ENCODE results near the gene GLIS1.

The GLIS1 gene

DNA sequence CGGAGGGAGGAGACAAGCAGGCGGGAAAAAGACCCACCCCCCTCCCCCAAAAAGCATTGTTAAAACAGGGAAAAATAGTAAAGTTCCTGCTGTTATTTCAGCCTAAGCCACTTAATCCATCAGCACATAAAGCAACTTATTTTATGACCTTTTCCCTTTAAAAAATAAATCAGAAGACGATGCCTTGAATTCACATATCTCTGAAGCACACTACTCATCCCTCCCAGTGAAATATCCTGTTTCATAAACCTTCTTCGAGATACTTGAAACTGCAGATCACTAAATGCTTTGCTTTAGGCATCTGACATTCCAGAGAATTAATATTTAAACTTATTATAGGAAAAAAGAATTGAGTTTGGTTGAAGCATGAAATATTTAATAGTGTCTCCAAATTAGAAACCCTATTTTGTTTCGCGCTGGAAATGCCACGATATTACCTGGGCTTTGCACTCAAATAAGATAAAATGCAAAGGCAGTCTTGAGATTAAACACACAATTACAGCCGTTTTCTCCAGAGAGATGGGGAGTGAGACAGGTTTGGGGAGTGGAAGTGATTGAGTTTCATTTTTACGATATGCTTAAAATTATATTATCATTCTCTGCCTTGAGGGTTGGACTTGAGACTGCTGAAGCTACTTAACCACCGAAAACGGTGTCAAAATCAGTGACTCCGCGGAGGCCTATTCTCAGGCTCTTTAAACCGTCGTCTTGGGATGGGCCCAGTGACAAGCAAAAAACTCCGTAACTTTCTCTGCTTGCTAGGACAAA lies 9.3 kb downstream of the GLIS1 start:
- no peak for DNase-seq (ENCODE audit: low read depth)
- TF ChIP-seq, protein P1, sequence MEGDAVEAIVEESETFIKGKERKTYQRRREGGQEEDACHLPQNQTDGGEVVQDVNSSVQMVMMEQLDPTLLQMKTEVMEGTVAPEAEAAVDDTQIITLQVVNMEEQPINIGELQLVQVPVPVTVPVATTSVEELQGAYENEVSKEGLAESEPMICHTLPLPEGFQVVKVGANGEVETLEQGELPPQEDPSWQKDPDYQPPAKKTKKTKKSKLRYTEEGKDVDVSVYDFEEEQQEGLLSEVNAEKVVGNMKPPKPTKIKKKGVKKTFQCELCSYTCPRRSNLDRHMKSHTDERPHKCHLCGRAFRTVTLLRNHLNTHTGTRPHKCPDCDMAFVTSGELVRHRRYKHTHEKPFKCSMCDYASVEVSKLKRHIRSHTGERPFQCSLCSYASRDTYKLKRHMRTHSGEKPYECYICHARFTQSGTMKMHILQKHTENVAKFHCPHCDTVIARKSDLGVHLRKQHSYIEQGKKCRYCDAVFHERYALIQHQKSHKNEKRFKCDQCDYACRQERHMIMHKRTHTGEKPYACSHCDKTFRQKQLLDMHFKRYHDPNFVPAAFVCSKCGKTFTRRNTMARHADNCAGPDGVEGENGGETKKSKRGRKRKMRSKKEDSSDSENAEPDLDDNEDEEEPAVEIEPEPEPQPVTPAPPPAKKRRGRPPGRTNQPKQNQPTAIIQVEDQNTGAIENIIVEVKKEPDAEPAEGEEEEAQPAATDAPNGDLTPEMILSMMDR (IDR thresholded peaks at IDR 0.05; ENCODE audit: low read depth, low read length, missing control alignments) = no peak
- H3K4me3 ChIP-seq (ENCODE audit: low read depth, low read length) = no peak overlapping the region

DNA sequence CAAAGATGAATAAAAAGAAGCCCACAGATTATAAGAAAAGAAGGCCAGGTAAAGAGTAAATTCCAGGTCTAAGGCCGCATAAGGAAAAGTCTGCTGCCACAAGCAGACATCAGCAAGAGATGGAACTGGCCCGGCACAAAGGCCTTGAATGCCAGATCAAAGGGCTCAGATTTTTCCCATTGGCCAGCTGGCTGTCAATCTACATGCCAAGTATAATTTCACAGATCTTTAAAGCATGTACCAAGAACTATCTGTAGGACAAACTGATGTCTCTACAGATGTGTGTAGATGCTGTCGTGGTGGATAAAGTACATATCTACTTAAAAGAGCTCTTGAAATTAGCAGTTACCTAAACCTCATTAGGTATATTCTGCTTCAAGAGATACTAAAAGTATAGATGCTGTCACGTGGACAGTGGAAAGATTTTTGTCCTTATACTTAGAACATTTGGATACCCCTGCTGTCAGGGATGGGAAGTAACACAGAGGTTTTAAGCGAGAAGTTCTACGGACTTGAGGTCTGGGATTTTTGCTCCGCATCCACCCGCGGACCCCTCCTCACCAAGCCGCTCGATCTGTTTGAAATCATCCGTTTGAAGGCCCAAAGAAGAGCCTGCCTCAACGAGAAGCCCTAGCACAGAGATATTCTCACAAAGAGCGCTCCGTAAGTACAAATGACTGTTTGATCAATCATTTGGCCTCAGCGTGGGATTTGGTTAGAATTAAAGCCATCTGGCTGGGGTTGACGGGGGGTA lies 10.1 kb downstream of the GLIS1 start:
- no peak for DNase-seq (ENCODE audit: low read depth)
- no peak overlapping the region for H3K4me3 ChIP-seq (ENCODE audit: low read depth, low read length)
- TF ChIP-seq, protein P1 (IDR thresholded peaks at IDR 0.05; ENCODE audit: low read depth, low read length, missing control alignments) = no peak

DNA sequence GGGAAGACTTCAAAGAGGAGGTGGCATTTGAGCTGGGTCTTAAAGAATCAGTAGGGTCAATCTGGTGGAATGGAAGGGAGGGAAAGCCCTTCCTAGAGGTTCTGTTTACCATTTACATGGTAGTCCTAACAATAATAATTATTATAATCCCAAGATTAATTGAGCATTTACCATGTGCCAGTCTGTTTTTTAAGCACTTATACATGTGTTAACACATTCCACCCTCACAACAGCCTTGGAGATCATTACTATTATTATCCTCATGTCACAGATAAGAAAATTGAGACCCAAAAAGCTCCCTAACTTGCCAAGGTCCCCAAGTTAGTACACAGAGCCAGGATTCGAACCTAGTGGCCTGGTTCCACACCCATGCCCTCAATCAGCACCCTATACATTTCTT lies 10.8 kb downstream of the GLIS1 start:
- TF ChIP-seq, protein P1 (IDR thresholded peaks at IDR 0.05; ENCODE audit: low read depth, low read length, missing control alignments) = no peak
- DNase-seq (ENCODE audit: low read depth) = no peak
- no peak overlapping the region for H3K4me3 ChIP-seq (ENCODE audit: low read depth, low read length)

DNA sequence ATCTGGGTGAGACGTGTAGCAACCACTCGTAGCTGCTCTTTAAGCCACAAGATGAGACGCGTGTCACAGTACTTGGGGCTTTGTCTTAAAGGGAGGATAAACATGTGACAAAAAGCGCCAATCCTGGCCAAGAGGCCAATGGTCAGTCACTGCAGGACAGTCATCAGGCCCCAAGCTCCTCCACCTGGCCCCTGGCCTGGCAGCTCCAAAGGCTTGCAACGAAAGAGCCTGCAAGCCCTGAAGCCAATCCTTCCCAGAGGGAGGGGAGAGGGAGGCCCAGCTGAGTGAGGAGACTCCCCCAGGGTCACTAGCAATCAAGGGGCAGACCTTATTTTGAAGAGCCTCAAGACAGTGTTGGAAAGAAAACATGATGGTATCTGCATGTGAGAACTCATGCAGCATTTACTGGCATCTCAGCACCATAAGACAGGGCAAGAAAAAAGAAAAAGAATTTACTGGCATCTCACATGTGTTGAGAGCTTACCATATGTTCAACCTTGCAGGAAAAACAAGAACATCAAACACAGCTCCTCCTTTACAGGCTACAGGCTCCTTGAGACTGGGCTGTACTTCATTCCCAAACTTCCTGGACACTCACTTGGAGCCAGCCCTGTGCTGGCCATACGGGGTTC lies 11.4 kb downstream of the GLIS1 start:
- no peak for DNase-seq (ENCODE audit: low read depth)
- TF ChIP-seq, protein P1 (IDR thresholded peaks at IDR 0.05; ENCODE audit: low read depth, low read length, missing control alignments) = no peak
- H3K4me3 ChIP-seq (ENCODE audit: low read depth, low read length) = no peak overlapping the region

DNA sequence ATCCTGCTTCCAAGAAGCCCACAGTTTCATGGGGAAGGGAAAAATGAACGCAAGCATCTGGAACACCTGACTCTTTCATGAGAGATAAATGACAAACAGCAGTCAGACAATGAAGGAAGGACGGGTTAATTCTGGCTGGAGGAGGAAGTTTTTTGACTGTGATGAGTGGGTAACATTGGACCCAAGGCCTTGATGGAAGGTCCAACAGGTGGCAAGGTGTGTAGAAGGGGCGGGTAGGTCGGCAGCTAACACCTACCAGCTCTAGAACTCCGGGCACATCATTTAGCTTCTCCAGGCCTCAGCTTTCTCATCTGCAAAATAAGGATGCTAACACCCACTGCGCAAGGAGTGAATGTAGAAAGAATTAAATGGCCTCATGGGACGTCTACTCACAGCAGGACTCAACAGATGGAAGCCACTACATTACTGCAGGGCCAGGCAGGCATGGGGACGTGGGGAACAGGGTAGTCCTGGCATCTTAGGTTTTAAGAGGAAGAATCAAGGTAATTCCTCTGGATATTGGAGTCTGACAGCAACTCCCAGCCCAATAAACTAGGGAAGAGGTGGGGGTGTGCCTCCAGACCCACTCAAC lies 12.9 kb downstream of the GLIS1 start:
- H3K4me3 ChIP-seq (ENCODE audit: low read depth, low read length) = no peak overlapping the region
- no peak for DNase-seq (ENCODE audit: low read depth)
- TF ChIP-seq, protein P1 (IDR thresholded peaks at IDR 0.05; ENCODE audit: low read depth, low read length, missing control alignments) = no peak

DNA sequence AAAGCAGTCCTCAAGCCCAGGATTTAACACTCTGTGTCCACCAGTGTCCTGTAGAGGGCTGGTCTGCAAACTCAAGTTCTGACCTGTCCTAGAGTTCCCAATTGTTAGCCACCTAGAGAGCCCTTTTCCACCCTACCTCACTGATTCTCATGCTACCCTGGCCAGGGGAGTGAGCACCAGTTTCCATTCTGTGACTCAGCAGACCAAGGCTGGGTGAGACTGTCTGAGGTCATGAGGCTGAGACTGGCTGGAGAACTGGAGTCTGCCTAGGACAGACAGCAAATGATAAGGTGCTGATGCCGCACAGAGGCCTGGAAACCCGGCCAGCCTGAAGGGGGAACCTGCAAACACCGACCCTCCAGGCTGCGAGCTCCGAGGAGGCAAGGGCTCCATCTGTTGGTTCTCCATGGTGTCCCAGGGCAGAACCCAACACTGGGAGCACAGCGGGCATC lies 13.7 kb downstream of the GLIS1 start:
- TF ChIP-seq, protein P1 (IDR thresholded peaks at IDR 0.05; ENCODE audit: low read depth, low read length, missing control alignments) = no peak
- no peak overlapping the region for H3K4me3 ChIP-seq (ENCODE audit: low read depth, low read length)
- DNase-seq (ENCODE audit: low read depth) = no peak
